HG02840 (cell line): Measurements from ENCODE around the gene ICAM3.

ENCODE experiments used
- ATAC-seq: cut with Tn5 transposase; IDR thresholded peaks from one replicate; pipeline ENCODE4 v1.9.1; 2021; ENCODE audit warnings: mild to moderate bottlenecking, moderate library complexity, moderate number of reproducible peaks; ENCODE audit not compliant: unreplicated experiment, low FRiP score

ICAM3 gene

DNA sequence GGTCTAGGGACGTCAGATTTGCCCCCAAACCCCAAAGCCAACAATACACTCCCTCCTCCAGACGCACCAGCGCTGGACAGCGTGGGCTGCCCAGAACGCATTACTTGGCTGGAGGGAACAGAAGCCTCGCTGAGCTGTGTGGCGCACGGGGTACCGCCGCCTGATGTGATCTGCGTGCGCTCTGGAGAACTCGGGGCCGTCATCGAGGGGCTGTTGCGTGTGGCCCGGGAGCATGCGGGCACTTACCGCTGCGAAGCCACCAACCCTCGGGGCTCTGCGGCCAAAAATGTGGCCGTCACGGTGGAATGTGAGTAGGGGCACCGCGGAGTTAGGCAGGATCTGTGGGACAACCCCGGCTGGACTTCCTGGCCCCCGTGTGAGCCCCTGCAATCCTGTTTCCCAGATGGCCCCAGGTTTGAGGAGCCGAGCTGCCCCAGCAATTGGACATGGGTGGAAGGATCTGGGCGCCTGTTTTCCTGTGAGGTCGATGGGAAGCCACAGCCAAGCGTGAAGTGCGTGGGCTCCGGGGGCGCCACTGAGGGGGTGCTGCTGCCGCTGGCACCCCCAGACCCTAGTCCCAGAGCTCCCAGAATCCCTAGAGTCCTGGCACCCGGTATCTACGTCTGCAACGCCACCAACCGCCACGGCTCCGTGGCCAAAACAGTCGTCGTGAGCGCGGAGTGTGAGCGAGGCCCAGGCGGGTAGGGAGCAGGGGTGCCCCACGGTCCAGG lies 45.6 kb downstream of the ICAM3 start:
- ATAC-seq, result no peak

DNA sequence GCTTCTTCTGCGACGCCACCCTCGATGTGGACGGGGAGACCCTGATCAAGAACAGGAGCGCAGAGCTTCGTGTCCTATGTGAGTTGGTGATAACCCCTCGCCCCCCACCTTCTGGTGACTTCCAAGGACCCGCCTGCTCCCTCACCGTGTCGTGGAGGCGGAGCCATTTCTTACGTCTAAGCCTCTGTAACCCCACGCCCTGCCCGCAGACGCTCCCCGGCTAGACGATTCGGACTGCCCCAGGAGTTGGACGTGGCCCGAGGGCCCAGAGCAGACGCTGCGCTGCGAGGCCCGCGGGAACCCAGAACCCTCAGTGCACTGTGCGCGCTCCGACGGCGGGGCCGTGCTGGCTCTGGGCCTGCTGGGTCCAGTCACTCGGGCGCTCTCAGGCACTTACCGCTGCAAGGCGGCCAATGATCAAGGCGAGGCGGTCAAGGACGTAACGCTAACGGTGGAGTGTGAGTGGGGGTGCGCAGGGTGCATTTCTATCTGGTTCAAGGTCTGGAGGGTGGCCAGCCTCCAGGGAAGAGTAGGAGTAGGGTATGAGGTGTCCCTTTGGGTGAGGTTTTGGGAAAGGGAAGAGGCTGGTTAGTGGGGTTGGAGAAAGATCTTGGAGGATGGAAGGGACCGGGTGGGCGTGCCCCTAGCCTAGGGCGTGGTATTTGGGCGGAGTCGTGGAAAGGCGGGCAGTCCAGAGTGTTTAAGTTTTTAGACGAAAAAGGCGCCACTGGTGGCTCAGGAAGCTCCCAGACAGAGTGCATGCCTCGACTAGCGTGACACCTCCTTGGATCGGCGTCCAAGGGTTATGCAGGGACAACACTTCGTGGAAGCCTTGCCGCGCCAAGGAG lies 46.4 kb downstream of the ICAM3 start:
- no peak for ATAC-seq

DNA sequence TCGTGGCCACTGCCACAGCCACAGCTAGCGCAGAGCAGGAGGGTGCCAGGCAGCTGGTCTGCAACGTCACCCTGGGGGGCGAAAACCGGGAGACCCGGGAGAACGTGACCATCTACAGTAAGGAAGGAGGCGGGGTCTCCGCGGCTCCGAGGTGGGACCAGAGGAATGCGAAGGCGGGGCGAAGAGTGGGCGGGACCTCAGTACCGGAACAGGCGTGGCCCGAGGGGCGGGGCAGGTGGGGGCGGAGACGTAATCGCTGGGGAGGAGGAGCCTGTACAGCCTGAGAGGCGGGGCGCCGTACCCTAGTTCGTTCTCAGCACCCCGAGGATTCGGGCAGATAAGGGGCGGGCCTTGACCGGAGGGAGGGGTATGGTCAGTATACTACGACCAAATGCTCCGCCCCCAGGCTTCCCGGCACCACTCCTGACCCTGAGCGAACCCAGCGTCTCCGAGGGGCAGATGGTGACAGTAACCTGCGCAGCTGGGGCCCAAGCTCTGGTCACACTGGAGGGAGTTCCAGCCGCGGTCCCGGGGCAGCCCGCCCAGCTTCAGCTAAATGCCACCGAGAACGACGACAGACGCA lies 47.1 kb downstream of the ICAM3 start:
- ATAC-seq, result no peak

DNA sequence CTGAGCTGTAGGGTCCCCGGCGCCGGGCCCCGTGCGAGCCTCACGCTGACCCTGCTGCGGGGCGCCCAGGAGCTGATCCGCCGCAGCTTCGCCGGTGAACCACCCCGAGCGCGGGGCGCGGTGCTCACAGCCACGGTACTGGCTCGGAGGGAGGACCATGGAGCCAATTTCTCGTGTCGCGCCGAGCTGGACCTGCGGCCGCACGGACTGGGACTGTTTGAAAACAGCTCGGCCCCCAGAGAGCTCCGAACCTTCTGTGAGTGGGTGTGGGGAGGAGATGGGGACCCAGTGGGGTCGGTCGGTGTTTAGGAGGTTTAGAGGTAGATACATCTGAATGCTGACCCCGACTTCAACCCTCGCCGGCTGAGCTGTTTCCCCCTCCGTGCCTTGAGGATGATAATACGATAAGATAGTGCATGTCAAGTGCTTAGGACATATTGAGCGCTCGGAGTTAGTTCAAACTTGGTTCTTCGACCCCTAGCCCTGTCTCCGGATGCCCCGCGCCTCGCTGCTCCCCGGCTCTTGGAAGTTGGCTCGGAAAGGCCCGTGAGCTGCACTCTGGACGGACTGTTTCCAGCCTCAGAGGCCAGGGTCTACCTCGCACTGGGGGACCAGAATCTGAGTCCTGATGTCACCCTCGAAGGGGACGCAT lies 47.7 kb downstream of the ICAM3 start:
- no peak for ATAC-seq

DNA sequence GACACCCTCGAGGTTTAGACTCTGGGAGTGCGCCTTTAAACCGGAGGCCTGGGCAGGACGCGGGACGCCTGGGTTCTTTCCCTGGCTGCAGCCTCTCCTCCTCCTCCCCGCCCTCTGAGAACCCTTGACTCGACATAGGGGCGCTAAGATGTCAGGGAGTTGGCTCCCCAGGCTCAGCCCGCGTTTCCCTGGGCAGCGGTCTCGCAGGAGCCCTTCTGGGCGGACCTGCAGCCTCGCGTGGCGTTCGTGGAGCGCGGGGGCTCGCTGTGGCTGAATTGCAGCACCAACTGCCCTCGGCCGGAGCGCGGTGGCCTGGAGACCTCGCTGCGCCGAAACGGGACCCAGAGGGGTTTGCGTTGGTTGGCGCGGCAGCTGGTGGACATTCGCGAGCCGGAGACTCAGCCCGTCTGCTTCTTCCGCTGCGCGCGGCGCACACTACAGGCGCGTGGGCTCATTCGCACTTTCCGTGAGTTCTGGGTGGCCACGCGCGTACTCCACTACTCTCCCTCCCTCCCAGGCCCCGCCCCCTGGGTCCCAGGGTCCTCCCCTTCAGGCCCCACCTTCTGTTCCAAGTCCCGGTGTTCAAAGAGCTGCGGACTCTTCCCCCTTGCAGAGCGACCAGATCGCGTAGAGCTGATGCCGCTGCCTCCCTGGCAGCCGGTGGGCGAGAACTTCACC lies 48.4 kb downstream of the ICAM3 start:
- ATAC-seq, result no peak

DNA sequence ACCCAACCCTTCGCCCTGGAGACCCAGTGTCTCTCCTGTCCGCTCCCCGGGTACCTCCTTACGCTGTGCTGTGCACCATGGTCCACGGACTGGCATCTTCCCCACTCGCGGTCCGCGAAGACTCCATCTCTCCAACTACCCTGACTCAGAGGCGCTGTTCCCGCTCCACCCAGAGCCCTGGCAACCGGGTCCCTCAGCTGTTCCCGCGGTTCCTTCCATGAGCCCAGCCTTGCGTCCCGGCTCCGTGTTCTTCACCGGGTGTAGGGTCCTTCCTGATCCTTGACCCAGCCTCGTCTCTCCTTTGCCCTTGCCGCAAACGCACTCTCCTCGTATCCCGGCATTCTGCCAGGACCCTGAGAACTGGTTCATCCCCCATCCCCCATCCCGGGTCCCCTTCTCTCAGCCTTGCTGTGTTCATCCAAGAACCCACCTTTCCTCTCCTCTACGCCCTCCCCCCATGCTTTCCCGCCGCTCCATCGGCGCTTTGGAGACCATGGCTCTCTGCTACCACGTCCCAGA lies 49.0 kb downstream of the ICAM3 start:
- no peak for ATAC-seq

DNA sequence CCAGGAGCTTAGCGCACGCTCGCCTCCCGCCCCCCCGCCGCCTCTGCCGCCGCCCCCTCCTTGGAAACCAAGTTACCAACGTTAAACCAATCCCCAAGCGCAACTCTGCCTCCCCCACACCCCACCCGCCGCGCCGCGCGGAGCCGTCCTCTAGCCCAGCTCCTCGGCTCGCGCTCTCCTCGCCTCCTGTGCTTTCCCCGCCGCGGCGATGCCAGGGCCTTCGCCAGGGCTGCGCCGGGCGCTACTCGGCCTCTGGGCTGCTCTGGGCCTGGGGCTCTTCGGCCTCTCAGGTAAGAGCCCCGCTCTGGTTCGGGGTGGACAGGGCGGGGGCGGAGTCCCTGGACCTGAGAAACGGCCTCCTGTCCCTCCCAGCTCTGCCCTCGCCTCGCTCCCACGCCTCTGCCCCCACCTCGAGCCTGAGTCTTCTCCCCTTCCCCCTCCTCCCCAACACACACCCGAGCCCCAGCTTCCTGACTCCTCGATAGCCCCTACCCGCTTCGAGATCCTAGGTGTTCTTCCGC lies 49.5 kb downstream of the ICAM3 start, which contains the start of gene ICAM5:
TSS of gene ICAM5 (plus strand) at position 117 of the 521 bp plus-strand sequence. CDS start at position 209, 92 bp downstream.
- ATAC-seq, result no peak

DNA sequence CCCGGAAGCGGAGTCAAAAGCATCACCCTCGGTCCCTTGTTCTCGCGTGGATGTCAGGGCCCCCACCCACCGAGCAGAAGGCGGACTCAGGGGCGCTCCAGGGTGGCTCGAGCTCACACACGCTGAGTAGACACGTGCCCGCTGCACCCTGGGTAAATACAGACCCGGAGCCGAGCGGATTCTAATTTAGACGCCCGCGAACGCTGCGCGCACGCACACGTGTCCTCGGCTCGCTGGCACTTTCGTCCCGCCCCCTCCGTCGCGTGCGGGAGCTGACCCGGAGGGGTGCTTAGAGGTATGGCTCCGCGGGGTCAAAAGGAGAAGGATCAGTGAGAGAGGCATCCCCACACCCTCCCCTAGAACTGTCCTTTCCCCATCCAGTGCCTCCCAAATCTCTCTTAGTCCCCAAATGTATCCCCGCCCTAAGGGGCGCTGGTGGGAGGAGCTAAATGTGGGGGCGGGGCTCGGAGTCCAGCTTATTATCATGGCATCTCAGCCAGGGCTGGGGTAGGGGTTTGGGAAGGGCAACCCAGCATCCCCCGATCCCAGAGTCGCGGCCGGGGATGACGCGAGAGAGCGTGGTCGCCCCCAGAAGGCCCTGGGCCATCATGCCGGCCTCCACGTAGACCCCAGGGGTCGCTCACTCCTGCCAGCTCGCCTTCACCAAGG lies 50.1 kb downstream of the ICAM3 start:
- no peak for ATAC-seq

DNA sequence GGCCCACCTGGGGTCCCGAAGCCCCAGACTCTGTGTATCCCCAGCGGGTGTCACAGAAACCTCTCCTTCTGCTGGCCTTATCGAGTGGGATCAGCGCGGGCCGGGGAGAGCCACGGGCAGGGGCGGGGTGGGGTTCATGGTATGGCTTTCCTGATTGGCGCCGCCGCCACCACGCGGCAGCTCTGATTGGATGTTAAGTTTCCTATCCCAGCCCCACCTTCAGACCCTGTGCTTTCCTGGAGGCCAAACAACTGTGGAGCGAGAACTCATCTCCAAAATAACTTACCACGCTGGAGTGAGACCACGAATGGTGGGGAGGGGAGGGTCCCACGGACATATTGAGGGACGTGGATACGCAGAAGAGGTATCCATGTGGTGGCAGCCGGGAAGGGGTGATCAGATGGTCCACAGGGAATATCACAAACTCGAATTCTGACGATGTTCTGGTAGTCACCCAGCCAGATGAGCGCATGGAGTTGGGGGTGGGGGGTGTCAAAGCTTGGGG lies 50.7 kb downstream of the ICAM3 start:
- ATAC-seq, result no peak

DNA sequence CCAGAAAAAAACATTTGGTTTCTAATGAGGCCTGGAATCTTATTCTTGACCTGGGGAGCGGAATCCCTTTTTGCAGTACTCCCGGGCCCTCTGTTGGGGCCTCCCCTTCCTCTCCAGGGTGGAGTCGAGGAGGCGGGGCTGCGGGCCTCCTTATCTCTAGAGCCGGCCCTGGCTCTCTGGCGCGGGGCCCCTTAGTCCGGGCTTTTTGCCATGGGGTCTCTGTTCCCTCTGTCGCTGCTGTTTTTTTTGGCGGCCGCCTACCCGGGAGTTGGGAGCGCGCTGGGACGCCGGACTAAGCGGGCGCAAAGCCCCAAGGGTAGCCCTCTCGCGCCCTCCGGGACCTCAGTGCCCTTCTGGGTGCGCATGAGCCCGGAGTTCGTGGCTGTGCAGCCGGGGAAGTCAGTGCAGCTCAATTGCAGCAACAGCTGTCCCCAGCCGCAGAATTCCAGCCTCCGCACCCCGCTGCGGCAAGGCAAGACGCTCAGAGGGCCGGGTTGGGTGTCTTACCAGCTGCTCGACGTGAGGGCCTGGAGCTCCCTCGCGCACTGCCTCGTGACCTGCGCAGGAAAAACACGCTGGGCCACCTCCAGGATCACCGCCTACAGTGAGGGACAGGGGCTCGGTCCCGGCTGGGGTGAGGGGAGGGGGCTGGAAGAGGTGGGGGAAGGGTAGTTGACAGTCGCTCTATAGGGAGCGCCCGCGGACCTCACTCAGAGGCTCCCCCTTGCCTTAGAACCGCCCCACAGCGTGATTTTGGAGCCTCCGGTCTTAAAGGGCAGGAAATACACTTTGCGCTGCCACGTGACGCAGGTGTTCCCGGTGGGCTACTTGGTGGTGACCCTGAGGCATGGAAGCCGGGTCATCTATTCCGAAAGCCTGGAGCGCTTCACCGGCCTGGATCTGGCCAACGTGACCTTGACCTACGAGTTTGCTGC lies 52.4 kb downstream of the ICAM3 start, which contains the start of gene ICAM4:
TSS of gene ICAM4 (plus strand) at position 153 of the 935 bp plus-strand sequence. CDS start at position 211, 58 bp downstream.
- no peak for ATAC-seq

DNA sequence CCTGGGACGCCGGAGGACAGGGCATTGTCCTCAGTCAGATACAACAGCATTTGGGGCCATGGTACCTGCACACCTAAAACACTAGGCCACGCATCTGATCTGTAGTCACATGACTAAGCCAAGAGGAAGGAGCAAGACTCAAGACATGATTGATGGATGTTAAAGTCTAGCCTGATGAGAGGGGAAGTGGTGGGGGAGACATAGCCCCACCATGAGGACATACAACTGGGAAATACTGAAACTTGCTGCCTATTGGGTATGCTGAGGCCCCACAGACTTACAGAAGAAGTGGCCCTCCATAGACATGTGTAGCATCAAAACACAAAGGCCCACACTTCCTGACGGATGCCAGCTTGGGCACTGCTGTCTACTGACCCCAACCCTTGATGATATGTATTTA lies 54.0 kb downstream of the ICAM3 start:
- ATAC-seq, result no peak

DNA sequence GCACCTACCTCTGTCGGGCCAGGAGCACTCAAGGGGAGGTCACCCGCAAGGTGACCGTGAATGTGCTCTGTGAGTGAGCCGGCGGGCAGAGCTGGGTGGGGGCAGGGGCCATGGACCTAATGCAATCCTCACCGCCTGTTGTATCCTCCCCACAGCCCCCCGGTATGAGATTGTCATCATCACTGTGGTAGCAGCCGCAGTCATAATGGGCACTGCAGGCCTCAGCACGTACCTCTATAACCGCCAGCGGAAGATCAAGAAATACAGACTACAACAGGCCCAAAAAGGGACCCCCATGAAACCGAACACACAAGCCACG lies 54.5 kb downstream of the ICAM3 start:
- ATAC-seq, result no peak

DNA sequence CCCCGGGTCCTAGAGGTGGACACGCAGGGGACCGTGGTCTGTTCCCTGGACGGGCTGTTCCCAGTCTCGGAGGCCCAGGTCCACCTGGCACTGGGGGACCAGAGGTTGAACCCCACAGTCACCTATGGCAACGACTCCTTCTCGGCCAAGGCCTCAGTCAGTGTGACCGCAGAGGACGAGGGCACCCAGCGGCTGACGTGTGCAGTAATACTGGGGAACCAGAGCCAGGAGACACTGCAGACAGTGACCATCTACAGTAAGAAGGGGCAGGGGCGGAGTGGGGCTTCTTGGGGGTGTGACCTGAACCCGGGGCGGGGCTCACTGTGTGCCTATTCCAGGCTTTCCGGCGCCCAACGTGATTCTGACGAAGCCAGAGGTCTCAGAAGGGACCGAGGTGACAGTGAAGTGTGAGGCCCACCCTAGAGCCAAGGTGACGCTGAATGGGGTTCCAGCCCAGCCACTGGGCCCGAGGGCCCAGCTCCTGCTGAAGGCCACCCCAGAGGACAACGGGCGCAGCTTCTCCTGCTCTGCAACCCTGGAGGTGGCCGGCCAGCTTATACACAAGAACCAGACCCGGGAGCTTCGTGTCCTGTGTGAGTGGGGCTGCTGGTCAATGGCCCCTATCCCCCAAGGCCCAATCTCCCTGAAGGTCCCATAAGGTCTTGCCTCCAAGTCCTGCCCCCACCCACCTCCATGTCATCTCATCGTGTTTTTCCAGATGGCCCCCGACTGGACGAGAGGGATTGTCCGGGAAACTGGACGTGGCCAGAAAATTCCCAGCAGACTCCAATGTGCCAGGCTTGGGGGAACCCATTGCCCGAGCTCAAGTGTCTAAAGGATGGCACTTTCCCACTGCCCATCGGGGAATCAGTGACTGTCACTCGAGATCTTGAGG lies 55.1 kb downstream of the ICAM3 start:
- no peak for ATAC-seq
